GM19035 (cell line): Measurements from ENCODE around the gene GALNT9.

ENCODE experiments used
- ATAC-seq: cut with Tn5 transposase; IDR thresholded peaks from one replicate; pipeline ENCODE4 v1.9.1; 2021; ENCODE audit not compliant: unreplicated experiment

The GALNT9 gene

DNA sequence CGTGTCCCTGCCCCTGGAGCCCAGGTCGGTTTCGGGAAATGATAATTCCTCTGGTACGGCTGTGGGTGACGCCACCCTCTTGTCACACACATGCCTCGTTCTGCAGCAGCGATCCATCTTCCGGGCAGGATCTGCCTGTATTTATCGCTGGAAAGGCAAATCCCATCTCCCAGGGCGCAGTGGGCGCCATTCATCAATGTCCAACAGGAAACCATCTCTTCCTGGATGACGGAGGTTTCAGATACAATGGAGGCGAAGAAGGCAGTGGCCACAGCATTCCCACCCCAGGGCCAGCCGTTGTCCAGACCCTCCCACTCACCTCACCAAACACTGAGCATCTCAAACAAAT lies 110.9 kb downstream of the GALNT9 start:
- ATAC-seq = no peak

GRCh38 chr12:132217800-132218526 lies 111.4 kb downstream of the GALNT9 start:
- ATAC-seq = no peak

DNA sequence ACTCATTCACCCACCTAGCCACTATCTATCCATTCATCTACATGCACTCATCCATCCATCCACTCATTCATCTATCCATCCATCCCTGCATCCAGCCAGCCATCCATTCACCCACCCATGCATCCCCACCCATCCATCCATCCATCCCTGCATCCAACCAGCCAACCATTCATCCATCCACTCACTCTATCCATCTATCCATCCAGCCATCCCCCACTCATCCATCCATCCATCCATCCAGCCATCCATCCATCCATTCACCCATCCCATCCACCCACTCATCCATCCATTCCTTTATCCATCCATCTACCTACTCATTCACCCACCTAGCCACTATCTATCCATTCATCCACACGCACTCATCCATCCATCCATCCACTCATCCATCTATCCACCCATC lies 112.0 kb downstream of the GALNT9 start:
- ATAC-seq = no peak

GRCh38 chr12:132216354-132216987 lies 112.9 kb downstream of the GALNT9 start:
- ATAC-seq = no peak

- no peak for ATAC-seq
Measured at GRCh38 chr12:132215299-132215989, 113.9 kb downstream of the GALNT9 start.

DNA sequence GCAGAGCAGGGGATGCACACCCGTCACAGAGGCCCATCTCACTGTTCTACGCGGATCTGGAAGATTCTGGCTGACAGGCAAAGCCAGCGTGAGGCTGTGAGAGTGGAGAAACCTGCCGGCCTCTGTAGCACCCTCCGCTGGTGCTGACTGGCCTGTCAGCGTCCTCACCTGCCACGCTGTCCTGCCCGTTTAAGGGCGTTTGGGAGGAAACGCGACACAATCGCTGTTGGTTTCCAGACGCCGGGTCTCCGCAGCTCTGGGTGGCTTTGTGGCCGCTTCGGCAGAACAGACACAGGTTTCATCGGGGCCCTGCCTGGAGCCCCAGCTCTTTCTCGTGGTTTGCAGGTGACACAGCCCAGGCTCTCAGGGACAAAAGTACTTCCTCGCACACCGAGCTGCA lies 114.5 kb downstream of the GALNT9 start:
- ATAC-seq = no peak

GRCh38 chr12:132214161-132214476 lies 115.3 kb downstream of the GALNT9 start:
- ATAC-seq = no peak

DNA sequence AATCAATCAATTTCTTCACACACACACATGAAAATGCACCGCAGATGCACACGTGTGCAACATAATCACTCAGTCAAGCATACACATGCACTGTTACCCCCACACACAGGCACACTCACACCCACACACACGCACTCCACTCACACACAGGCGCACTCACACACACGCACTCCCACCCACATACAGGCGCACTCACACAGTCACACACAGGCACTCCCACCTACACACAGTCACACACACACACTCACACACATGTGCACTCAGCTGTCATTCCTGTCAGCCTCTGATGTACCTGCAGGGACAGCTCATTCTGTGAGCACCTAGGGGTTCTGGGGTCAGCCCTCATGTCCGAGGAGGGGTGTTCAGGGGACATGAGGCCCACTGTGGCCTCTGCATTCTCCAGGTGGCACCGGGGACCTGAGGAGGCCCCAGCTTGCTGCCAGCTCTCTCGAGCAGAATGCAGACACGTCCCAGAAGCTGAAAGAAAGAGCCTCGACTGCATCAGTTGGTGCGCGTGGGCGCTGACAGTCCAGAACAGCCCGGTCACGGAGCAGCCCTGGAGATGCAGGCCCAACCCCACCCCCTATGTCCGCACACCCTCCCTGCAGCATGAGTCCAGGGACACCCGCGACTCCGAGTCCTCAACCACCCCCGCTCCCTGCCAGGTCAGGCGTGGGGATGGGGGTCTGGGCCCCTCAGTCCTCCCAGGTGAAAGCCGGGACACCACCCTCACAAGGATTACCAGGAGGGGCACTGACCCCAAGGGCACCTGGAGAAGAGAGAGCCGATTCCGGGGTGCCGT lies 115.8 kb downstream of the GALNT9 start:
- ATAC-seq = no peak

- ATAC-seq = no peak
Measured at GRCh38 chr12:132211816-132212215, 117.6 kb downstream of the GALNT9 start.

DNA sequence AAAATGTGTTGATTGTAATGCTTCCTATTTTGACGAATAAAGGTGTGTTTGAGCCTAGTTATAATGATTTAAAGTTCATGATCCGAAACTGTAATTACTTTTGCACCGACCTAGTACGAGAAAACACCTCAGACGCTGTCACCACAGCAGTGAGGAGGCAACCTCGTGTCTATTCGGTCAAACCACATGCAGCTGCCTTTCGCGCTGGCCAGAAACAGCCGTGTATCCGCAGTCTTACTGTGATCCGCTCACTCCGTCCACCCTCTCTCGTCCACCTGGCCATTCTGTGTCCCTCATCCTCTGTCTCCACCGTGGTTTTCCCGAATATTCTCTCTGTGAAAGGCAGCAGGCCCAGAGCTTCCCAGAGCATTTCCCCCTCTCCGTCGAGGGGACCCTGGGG lies 118.1 kb downstream of the GALNT9 start:
- no peak for ATAC-seq

- ATAC-seq = no peak
Measured at GRCh38 chr12:132210223-132211055, 119.0 kb downstream of the GALNT9 start.

- no peak for ATAC-seq
Measured at GRCh38 chr12:132209619-132210222, 119.7 kb downstream of the GALNT9 start.

GRCh38 chr12:132208153-132208823 lies 121.1 kb downstream of the GALNT9 start:
- ATAC-seq = no peak

DNA sequence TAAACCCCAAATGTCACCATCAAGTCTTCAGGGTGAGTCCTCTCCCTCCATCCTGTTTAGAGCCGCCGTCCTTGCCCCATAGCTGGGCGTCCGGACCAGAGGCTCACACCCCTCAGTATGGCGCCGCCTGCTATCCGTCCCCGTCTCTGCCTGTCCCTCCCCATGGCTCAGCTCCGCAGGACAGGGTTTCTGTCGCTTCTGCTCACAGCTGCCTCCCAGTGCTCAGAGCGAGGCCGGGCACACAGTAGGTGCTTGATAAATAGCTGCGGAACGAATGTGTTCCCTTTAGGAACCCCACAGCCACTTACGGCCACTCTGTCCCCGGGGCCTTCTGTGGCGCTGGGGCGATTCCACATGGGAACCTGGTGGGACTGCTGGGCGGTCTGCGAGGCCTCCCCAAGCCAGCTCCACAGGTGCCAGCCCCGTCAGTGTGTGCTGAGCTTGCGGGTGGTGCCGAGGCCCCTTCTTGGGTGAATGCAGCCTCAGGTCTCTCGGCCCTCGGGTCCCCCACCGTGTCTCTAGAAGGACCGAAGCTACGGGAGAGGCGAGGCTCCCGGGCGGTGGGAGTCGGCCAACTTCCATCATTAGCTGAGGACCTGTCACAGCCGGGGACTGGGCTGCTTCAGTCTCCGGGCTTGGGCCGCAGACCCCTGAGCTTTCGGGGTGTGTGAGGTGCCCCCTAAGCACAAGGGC lies 122.2 kb downstream of the GALNT9 start:
- ATAC-seq = no peak

DNA sequence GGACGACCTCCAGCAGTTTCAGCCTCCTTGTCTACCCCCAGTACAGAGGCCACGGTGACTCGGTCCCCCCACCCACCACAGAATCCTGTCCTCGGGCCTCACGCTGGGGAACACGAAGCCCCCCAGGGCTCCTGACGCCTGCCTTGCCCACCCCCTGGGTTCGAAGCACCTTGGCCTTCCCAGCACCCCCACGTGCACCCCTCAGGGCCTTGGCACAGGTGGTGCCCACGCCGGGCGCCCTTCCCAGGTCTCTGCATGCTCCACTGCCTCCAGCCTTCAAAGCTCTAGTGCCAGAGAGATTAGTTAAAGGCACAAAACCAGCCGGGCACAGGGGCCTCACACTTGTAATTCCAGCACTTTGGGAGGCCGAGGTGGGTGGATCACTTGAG lies 123.3 kb downstream of the GALNT9 start:
- no peak for ATAC-seq

GRCh38 chr12:132205271-132206045 lies 123.9 kb downstream of the GALNT9 start:
- no peak for ATAC-seq

DNA sequence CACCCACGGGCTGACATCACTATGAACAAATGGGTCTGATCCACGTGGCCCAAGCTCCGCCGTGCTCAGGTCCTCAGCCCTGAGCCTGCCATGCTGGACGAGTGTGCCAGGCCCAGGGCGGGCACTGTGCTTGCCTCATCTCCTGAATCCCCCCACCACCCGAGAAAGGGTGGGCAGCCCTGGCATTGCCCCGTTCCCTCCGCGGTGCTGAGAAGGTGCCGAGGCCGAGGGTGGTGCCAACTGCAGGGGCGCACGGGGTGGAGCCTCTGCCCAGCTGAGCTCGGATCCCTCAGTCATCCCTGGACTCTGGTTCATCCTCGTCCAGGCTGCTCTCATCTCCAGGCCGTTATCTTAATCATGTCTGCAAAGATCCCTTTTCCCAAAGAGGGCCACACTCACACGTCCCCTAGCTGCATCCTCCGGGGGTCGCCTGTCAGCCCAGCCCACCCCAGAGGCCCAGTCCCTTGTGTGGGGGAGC lies 124.6 kb downstream of the GALNT9 start:
- no peak for ATAC-seq

DNA sequence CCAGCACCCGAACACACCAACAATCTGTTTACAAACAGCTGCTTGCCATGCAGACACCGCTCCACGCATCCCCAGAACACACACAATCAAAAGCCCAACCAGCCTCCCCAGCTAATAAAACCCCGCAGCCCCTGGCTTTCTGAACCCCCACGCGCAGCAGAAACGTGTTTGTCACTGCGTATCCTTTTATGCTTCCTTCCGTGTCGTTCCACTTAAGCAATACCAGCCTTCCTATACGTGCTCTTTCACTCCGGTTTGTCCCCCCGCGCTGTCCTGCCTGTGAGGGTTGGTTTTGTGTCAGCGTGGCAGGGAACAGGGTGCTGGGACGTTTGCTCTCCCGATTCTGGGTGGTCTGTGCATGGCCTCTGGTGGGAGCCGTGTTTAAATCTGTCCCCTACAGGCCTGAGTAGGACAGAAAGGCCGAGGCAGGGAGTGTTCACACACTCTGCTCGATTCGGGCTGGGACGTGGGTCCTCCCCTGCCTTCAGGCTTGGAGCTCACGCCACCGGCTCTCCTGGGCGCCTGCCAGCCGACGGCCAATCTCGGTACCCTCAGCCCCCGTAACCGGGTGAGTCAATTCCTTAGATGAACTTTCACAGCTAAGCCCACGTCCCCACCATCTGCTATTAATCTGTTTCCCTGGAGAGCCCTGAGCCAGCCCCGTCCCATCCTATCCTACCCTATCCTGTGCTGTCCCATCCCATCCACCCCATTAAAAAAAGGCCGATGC lies 125.2 kb downstream of the GALNT9 start:
- ATAC-seq = no peak
